Measurements from ENCODE around the gene HPCAL4. TPM values are rescaled to one million over a fixed set of nuclear protein-coding genes. Genes with fewer than 3 reads are reported as not detected.

The HPCAL4 gene
- polyA plus RNA-seq, 1 experiment, result not detected

DNA sequence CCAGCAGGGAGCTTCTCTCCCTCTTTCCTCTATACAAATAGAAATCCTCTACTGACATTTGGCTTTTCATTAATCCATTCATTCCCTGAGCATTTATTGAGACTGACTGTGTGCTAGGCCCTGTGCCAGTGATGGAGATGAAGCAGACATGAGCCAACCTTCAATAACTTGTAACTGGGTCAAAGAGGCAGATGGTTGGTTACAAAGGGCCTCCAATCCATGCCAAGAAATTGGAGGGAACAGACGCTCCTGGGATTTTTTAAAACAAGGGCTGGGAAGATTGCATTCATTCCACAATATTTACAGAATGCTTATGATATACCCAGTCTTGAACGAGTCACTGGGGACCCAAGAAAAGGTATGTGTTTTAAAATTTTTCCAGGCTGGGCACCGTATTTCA is 6.2 kb downstream of the HPCAL4 start:
- Histone ChIP-seq H3K4me3 (ENCODE audit: low read depth, low read length) (no peak overlapping the region), H3K36me3 (ENCODE audit: control insufficient read depth, insufficient read depth, low read length) (no peaks in the 10 kb centered on the region), H3K27me3 (ENCODE audit: control insufficient read depth, insufficient read depth, low read length) (peaks cover 48% of the 10 kb centered on the region)
- ChIA-PET POLR2A (no interaction called here), CTCF (interaction anchor here (1.9 kb wide), 1 partner anchor 31 kb away, joined by 4 read pairs; no protein-coding TSS in a partner anchor)
- DNase-seq (ENCODE audit: low read depth), result no peak
- no peak for TF ChIP-seq CTCF (IDR thresholded peaks at IDR 0.05; ENCODE audit: insufficient read depth, low read depth, low read length)

- Histone ChIP-seq H3K27me3 (ENCODE audit: control insufficient read depth, insufficient read depth, low read length) (peaks cover 42% of the 10 kb centered on the region), H3K4me3 (ENCODE audit: low read depth, low read length) (no peak overlapping the region), H3K36me3 (ENCODE audit: control insufficient read depth, insufficient read depth, low read length) (no peaks in the 10 kb centered on the region)
- no peak for TF ChIP-seq CTCF (IDR thresholded peaks at IDR 0.05; ENCODE audit: insufficient read depth, low read depth, low read length)
- DNase-seq (ENCODE audit: low read depth), result no peak
- POLR2A ChIA-PET, result no interaction called here
- CTCF ChIA-PET, result interaction anchor here (1.9 kb wide), 1 partner anchor 31 kb away, joined by 4 read pairs; no protein-coding TSS in a partner anchor
These were observed 6.9 kb downstream of the HPCAL4 start for GRCh38 chr1:39684313-39684664.

- CTCF ChIA-PET, result interaction anchor here (1.9 kb wide), 1 partner anchor 30 kb away, joined by 4 read pairs; no protein-coding TSS in a partner anchor
- no peak for DNase-seq (ENCODE audit: low read depth)
These were observed 7.5 kb downstream of the HPCAL4 start for GRCh38 chr1:39683591-39684312.

GRCh38 chr1:39681999-39682398 is 9.2 kb downstream of the HPCAL4 start:
- H3K36me3 ChIP-seq (ENCODE audit: control insufficient read depth, insufficient read depth, low read length), result no peaks in the 10 kb centered on the region
- ChIA-PET POLR2A (no interaction called here), CTCF (interaction anchor here (1.2 to 2.3 kb wide), 3 partner anchors 10 to 28 kb away, joined by 3 to 11 read pairs (median 10); partner anchors contain the start of gene NT5C1A)
- H3K4me3 ChIP-seq (ENCODE audit: low read depth, low read length), result no peak overlapping the region
- no peak for TF ChIP-seq CTCF (IDR thresholded peaks at IDR 0.05; ENCODE audit: insufficient read depth, low read depth, low read length)
- no peak for DNase-seq (ENCODE audit: low read depth)
- peaks cover 35% of the 10 kb centered on the region for H3K27me3 ChIP-seq (ENCODE audit: control insufficient read depth, insufficient read depth, low read length)

More at GRCh38 chr1:39683591-39684312, 7.5 kb downstream of the HPCAL4 start:
- POLR2A ChIA-PET, result no interaction called here
- TF ChIP-seq CTCF (IDR thresholded peaks at IDR 0.05; ENCODE audit: insufficient read depth, low read depth, low read length), result no peak
- Histone ChIP-seq H3K4me3 (ENCODE audit: low read depth, low read length) (no peak overlapping the region), H3K36me3 (ENCODE audit: control insufficient read depth, insufficient read depth, low read length) (no peaks in the 10 kb centered on the region), H3K27me3 (ENCODE audit: control insufficient read depth, insufficient read depth, low read length) (peaks cover 41% of the 10 kb centered on the region)

GRCh38 chr1:39681294-39681693 is 9.9 kb downstream of the HPCAL4 start:
- TF ChIP-seq CTCF (IDR thresholded peaks at IDR 0.05; ENCODE audit: insufficient read depth, low read depth, low read length), result no peak
- DNase-seq (ENCODE audit: low read depth), result no peak
- peaks cover 30% of the 10 kb centered on the region for H3K27me3 ChIP-seq (ENCODE audit: control insufficient read depth, insufficient read depth, low read length)
- ChIA-PET CTCF (interaction anchor here (1.2 to 2.3 kb wide), 4 partner anchors 9 to 27 kb away, joined by 3 to 11 read pairs (median 7); partner anchors contain the start of gene NT5C1A), POLR2A (no interaction called here)
- no peaks in the 10 kb centered on the region for H3K36me3 ChIP-seq (ENCODE audit: control insufficient read depth, insufficient read depth, low read length)
- no peak overlapping the region for H3K4me3 ChIP-seq (ENCODE audit: low read depth, low read length)

All from BJ (cell line).